Head of caudate nucleus (tissue), 42 donors: Measurements from ENCODE around the gene SETD3.

Experiments
- DNase-seq, 42 donors: peaks; one replicate each; pipeline versions ENCODE4 v3.0.0 to v3.0.0-alpha.2; 2020 to 2021; ENCODE audit warnings: mixed read lengths in 7 of 42
- intact Hi-C: fragments of 100-400 bp; cut with DNase I; formaldehyde crosslinking; loops from one replicate; pipeline ENCODE4 v1.15.0; 2022

Gene SETD3

DNA sequence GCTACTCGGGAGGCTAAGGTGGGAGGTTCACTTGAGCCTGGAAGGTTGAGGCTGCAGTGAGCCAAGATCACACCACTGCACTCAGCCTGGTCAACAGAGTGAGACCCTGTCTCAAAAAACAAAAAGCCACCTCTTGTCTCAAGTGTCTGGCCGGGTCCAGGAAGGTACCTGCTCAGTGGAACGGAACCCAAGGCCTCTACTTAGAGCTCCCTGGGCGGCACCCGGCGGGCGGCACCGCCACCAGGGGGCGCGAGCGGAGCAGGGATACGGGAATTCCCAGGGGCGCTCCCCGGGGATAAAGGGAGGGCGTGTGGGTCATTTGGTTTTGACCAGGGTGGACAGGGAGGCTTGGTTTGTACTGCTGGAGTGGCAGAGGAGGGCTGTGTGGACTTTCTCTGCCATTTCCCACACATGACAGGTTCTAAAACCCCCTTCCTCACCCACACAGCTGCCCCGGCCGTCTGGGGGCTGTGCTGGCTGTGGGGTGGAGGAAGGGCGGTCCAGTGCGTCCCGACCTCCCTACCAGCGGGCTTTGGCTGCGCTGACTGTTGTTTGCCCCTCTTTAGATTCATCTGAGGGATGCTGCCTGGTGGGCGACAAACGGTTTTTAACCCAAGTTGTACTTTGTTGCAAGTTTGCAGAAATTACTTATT, 91.4 kb downstream of the SETD3 start:
- intact Hi-C loops: no loop called here
- DNase-seq: peak in 25 of 42 donors; percentile 19 to 82 (median 51)

DNA sequence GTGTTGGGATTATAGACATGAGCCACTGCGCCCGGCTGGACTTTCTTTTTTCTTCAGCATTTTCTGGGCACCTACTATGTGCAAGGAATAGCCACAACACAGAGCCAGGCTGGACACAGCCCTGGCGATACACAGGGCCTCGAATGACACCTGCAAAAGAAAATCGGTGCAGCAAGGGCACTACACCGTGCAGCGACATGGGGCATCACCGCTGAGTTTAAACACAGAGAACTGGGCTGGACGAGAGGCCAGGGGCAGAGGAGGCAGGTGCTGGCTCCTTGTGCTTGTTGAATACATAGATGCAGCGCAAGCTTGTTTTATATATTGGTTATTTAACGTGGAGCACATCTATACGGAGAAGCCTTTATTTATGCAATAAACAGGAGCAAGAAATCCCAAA, 92.4 kb downstream of the SETD3 start:
- DNase-seq: no peak

DNA sequence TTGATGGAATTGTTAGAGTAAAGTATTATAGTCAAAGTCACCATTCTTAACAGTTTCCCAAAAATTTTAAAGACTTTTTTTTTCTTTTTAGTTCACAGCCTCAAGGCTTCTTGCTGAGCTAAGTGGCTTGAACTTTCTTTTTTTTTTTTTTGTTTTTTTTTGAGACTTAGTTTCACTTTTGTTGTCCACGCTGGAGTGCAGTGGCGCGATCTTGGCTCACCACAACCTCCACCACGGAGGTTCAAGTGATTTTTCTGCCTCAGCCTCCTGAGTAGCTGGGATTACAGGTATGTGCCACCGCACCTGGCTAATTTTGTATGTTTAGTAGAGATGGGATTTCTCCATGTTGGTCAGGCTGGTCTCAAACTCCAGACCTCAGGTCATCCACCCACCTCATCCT, 92.8 kb downstream of the SETD3 start:
- intact Hi-C loops: no loop called here
- no peak for DNase-seq

More for the DNA sequence above, 92.4 kb downstream of the SETD3 start:
- intact Hi-C loops: no loop called here

DNA sequence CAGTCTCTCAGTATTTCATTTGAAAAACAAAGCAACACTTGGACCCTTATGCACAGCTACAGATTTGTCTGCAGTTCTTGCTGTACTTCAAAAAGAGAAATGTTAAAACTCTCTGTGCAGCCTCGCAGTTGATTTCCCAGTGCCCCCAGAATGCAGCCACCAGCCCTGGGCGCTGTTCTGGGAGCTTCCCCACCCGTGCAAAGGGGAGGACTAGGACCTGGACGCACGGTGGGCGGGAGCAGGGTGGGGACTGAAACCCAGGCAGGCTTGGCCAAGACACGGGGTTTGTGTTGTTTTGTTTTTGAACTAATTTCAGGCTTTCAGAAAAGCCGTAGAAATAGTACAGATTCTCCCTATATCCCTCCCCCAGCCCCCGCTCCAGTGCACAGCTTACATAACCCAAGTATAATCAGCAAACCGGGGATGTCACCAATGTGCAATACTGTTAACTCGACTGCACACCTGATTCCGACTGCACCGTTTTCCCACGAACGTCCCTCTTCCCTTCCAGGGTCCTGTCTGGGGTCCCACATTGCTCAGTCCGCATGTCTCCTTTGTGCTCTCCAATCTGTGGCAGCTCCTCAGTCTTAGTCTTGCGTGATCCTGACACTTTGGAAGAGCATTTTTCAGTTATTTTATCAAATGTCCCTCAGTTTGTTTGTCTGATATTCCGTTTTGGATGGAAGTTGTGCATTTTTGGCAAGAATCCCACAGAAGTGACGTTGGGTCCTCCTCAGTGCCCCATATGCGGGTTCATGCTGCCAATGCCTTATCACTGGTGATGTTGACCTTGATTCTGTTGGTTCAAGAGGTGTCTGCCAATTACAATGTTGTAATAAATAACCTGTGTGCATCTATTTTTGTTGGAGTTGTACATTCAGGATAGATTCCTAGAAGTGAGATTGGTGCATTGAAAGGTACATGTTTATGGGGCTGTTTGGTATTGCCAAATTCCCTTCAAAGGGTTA, 95.9 kb downstream of the SETD3 start:
- intact Hi-C loops: no loop called here
- peak in 18 of 42 donors; percentile 12 to 66 (median 36) for DNase-seq

DNA sequence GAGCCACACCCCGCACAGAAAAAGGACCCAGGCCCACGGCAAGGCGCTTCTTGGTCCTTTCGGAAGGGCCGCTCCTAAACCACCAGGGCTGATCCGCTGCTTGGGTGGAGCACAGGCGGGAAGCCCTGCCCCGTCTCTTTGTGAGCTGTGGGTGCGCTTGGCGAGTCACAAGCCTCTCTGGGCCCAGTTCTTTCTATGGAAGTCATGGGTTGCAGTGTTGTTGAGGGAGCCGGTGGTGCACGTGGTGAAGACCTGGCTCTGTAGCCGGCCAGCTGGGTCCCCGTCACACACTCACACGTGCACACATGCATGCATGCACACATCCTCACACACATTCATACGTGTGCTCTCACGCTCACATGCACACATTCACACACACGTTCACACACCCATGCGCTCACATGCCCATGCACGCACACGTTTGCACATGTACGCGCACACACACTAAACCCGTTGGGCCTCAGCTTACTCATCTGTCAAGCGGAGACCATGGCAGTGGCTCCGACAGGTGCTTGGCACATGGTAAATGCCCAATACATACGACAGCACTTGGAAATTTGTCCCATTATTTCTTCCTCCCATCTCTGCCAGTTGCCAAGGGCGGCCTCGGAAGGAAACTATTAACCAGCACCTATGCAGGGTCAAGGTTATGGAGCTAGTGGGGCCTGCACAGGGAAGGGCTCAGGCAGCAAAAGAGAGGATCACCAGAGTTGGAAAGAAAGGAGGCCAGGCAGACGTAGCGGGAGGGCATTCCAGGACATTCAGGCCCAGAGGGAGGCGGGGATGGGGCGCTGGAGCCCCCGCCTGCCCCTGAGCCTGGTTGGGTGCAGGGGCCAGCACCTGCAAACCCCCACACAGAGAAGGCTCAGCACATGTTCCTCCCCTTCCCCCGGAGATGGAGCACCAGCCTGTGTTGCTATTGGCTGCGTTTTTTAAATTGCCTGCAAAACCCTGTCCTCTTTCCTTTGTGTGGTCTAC, 96.9 kb downstream of the SETD3 start:
- no peak for DNase-seq
- intact Hi-C loops: no loop called here

DNA sequence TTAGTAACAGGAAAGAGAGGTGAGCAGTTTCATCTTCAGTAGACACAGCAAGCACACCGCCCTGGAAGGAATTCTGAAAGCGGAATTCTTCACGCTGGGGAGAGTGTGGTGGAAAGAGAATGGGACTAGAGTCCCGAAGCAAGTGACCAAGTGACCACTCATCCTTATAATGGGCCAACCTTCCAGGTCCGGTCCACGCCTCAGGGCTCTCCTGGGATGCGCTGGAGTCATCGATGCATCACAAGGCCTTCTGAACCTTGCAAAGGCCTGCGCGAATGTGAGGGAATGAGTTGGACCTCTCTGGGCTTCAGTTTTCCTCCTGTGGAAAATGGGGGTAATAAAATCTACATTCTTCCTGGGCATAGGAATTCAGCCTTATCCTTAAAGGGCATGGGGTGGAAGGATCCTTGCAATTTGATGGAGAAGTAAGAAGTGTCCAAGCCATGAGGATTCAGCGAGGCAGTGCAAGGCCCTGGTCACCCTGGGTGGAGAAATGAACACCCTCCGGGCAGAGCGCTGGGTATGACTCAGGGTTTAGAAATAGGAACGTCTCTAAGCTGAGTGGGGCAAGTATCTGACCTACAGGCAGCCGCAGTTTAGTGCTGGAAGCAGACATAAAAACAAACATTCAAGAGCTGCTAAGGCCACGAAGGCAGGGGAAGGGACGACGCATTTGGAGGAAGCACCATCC, 97.7 kb downstream of the SETD3 start:
- DNase-seq: no peak
- intact Hi-C loops: no loop called here

DNA sequence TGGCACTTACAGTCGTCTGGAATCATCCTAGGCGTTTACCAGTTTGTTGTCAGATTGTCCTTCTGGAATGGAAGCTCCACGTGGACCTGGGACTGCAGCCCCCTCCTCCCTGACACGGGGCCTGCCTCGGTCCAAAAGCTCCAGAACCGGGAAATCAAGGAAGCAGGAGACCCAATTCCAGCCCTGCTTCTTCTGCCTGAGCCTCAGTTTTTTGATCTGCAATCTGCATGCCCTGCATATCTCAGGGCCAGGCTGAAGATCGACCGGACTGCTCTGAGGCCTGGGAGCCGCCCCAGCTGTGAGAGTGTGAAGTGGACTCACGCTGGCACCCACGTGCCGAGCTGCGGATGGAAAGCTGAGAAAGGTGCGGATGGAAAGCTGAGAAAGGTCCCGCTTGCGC, 98.6 kb downstream of the SETD3 start:
- no peak for DNase-seq
- intact Hi-C loops: no loop called here

DNA sequence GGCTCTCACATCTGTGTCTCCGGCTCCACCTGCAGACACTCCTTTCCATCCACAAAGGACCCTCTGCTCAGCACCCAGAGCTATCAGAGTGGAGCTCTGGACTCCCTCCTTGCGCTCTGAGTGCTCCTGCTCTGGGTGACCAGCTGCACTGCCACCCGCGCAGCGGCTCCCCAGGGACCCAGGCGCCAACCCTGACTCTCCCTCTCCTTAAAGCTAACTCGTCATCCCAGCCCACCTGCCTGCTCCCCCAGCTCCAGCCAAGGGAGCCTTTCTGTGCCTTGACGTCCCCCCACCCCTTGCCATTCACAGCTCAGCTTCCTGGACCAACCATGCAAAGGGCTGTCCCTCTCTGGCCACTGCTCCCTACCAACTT, 99.0 kb downstream of the SETD3 start:
- intact Hi-C loops: no loop called here
- DNase-seq: no peak

DNA sequence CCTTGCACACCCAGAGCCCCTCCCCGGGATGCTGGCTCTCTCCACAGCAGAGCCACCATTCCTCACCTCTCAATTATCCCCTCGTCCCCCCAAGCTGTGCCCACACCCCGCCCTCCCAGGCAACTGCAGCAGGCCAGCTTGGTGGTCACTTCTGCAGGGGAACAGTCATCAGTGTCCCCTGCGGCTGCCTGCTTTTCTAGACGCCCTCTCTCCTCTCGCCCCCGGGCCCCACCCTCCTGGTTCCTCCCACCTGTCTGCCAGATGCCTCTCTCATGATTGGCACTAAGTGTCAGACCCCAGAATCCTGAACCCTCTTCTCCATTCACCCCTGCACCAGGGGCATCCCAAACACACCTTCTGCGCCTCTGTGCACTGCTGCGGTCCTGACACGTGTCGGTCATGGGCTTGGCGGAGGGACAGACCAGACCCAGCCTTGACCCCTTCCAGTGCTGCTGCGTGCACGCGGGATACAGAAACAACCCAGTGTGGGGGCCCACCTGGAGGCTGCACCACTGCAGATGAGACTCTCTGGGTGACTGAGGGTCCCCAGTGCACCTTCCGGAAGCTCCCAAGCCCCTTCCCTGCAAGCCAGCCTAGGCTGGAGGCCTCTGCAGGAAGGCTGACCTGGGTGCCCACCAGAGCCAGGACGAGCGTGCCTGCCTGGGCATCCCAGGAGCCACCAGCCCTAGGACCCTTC, 99.5 kb downstream of the SETD3 start:
- DNase-seq: no peak
- intact Hi-C loops: no loop called here

DNA sequence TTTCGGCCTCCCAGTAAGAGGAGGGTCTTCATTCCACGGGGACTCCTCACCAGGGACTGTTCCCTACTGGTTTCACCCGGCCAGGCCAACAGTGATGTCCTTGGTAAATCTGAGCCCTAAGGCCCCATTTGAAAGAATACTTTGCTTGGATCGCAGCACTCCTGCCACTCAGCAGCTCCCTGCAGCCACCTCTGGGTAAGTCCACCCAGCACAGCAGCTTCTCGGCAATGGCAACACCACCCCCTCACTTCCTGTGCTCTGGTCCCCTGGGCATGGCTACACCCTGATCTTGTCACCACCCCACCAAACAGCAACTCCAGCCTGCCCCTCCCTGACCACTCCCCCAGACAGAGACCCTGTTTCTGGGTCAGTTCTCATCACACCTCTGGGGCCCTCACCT, 100.3 kb downstream of the SETD3 start:
- DNase-seq: no peak
- intact Hi-C loops: no loop called here

DNA sequence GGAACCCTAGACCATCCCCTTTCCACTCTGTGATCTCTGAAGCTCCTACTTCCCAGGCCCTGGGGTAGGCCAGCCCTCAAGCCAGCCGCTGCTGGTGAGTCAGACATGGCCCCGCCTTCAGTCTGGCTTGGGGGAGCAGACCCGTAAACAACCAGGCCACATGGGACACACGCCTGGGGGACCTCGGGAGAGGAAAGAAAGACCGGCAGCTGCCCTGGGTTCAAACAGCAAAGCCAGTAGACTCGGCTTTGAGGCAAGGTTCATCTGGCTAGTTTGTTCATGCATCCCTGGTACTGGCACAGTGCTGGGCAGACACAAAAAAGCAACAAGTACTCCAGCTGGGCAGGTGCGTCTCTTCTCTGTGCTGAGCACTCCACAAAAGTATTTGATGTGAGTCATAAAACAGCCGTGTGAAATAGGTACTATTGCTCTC, 101.9 kb downstream of the SETD3 start:
- no peak for DNase-seq
- intact Hi-C loops: no loop called here

DNA sequence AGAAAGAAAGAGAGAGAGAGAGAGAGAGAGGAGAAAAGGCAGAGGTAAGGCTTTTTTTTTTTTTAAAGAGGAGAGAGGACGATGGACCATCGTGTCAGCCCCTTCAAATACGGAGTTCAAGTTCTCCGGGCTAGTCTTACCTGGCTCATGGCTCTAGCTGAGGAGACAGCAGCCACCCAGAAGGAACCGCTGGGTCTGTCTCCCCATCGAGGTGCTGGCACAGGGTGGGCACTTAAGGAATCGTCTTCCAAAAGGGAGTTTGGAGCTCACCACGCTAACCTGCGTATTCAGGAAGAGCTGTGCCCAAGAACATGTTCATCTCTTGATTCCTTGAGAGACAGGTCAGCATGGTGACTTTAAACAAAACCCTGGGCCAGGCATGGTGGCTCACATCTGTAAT, 102.7 kb downstream of the SETD3 start:
- DNase-seq: no peak
- intact Hi-C loops: no loop called here

DNA sequence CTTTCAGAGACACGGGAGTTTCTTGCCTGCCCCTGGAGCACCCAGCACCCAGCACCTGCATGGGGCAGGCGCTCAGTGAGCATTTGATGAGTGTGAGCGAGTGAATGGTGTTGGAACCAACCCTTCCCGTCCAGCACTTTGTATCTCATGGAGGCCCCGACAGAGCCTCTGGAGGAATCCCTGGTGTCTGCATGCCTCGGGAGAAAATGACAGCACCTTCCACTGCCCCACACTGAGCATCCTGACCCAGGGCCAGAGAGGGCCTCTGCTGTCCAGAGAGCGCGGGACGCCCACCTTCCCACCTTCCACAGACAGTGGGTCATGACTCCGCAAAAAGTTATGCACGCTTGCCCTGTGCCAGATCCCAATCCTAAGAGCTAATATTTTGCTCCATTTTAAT, 105.7 kb downstream of the SETD3 start:
- intact Hi-C loops: no loop called here
- DNase-seq: peak in 3 of 42 donors; percentile 4 to 9 (median 9)

DNA sequence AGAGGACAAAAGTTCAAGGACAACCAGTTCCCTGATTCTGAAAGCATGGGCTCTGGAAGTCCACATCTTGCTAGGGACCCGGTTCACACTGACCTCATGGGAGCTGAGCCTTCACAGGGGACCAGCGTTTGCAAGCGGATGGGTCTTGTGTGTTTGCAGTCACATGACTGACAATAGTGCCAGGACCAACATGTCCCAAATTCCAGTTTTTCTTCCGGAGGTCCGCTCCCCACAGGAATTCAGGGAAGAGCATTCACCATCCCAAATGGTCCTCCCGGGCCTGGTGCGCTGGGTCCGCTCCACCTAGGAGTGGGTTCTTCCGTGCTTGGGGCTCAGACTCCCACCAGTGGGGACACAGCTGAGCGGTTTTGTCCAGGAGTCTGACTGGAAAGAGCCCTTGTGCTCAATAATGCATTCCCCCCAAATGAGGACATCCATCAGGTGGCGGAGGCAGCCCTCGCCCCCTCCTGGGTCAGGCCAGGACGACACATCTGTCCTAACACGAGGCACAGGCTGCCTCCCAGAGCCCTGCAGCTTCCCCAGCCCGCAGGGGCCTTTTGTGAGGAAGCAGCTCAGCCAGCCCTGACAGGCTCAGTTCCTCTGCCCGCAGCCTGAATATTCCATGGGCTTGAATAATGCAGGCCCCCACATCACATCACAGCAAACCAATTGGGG, 116.9 kb downstream of the SETD3 start:
- intact Hi-C loops: no loop called here
- peak in 1 of 42 donors; percentile 16 for DNase-seq

DNA sequence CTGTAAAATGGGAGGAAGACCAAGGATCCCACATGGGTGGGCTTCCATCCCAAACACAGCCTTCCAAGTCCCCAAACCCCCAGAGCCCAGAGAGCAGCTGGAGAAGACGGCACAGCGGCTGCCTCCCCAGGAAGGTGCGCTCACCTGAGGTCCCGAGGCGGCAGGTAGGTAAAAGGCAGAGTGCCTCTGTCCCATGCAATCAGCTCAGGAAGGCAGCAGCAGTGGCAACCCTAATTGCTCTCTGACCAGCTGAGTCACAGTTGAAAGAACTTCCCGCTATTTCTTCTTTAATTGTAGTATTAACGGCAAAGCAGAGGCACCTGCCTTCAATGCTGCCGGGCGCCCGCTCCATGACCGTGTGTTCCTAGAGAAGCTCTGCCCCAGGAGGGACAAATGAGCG, 117.6 kb downstream of the SETD3 start:
- intact Hi-C loops: no loop called here
- no peak for DNase-seq

DNA sequence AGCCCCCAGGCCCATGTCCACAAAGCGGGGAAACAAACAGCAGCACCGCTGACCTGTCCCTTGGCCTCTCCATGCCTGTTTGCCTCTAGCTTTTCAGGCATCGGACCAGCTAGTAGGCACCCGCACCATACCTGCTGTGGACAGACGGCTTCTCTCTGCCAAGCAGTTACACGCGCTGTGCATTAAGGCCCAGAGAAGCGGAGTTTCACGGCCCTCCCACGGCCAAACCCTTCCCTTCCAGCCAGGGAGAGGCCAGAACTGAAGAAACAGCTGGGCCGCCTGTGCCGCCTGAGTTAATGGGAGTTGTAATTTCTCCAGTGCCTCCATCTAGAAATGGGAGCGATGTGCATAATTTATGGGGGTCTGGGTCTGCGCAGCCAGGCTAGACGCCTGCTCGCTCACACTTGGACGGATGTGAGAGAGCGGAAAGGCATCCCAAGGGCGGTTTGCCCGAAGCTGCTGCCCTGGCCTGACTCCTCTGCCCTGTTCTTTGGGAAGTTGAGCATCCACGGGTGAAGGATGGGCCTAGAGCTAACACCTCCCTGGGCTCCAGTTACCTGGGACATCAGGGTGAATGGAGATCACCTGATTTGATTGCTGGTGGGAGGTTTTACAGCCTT, 119.0 kb downstream of the SETD3 start:
- intact Hi-C loops: no loop called here
- peak in 2 of 42 donors; percentile 19 to 23 for DNase-seq
